CD4-positive, alpha-beta T cell treated with Interleukin-6 at 100 ng/mL for 8 hours (primary cell): ENCODE measurements around the gene SEMA3E.
"Not testable (repeated sequence)": the region's sequence is repeated elsewhere in the genome, so short reads cannot be mapped to it uniquely, and the experiment has no call there.

Experiments
- DNase-seq: peaks from one replicate; pipeline ENCODE4 v3.0.0-alpha.2; 2020; ENCODE audit warnings: mixed read lengths, low spot score

SEMA3E gene

DNA sequence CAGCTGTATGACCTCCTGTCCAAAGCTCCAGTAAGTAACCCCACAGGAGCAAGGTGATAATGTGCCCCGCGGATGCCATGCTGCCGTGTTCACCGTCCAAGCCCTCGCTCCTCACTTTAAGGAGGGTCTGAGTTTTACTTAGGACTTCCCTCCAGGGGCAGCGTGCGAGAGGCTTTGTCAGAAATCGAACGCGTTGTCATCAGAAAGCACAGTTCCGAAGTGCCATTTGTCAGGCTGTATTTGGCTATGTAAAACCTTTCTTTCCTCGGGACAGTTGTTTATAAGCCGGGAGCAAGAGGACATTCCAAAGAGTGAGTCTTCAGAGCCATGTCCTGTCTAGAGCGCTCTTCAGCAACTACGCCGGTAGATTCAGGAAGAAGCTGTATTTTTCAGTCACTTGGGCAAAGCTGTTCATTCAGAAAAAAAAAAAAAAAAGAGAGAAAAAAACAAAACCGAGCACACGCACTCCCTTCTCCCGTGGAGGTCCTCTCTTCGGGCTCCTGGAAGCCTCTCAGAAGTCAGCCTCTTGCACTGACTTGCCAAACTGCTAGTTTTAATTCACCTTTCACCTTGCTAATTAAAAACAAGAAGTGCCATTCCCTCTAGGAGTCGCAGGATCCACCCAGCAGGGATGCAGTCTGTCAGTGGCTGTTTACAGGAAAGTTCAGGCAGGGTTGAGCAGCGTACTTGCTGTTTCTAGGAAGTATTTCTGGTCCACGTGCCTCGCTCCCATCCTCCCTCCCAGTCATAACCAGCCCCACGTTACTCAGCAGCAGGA is at the start of gene SEMA3E:
TSS of gene SEMA3E (minus strand) at position 676 of the 778 bp plus-strand sequence.
- no peak for DNase-seq

DNA sequence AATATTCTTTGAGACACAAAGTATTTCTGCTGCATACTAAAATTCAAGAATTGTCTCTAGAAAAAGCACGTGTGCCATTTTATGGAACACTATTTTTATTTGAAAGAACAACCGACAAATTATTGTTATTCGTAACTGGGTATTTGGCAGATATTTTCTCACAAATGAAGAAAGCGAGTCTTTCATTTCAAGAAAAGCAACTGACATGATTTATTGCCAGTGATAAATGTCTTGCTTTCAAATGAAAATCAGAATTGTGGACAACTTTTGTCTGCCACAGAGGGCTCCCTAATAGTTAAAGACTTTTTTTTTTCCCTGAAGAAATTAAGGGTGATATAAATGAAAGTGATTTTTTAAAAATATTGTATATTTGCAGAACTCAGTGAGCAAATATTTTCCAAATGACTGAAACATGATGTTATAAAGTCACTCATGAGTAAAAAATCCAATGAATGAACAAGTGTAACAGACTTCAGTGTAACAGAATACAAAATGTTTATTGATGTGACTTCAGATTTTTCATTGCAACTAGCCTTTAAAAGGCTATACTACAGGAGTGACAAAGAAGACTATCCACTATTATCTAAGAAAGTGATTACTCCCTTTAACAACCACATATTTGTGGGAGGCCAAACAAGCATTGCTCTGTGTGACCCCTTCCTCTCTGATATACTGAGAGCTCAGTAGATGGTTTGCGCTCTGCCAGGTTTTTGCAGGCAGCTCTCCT is 49.0 kb upstream of the SEMA3E start:
- no peak for DNase-seq

DNA sequence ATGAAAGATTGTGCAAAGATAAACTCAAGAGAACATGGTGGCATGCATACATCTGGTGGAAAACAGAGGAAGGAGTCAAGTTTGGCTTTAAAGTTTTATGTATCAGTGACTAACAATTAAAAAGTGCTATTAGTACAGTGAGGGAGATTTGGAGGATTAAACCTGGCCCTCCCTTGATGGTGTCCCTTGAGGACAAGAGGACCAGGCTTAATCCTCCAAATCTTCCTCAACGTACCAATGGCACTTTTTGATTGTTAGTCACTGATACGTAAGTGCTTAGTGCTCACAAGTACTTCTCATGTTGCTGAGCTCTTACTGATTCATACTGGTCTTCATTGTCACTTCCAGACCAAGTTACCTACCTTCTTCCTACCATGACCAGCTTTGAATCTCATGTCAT is 47.2 kb upstream of the SEMA3E start:
- no peak for DNase-seq

DNA sequence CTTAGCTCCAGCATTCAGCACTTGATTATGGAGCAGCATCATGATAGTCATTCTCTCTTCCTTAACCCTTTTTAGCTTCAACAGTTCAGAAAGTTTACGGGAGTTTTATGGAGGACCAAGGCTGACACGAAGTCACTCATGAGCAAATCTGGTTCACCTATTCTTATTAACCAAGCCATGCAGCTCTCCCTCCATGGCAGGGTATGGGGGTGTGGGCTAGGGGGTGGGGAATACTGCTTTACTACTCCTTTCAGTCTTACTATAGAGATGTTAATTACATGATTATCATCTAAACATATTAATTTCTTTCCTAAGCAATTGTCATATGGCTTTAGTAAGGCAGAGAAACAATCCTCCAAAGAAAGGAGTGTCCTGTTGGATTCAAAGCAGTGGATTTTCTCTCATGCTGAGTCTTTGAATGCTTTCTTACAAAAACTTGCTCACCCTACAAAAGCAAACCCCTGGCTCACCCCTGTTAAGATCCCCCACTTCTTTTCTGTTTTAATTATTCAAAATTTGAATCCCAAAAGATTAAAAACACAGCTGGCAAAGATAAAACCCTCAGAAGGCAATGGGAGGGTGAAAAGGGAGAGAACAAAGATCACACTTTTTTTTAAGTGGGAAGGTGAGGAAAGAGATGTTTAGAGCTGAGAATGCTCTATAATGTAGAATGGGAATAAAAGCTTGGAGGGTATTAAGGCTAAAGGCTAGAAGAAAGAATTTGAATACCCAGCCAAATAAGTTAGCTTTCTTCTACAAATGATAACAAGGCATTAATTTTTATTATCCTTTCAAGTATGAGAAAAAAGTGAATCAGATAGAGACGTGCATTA is 46.4 kb upstream of the SEMA3E start:
- DNase-seq = no peak

DNA sequence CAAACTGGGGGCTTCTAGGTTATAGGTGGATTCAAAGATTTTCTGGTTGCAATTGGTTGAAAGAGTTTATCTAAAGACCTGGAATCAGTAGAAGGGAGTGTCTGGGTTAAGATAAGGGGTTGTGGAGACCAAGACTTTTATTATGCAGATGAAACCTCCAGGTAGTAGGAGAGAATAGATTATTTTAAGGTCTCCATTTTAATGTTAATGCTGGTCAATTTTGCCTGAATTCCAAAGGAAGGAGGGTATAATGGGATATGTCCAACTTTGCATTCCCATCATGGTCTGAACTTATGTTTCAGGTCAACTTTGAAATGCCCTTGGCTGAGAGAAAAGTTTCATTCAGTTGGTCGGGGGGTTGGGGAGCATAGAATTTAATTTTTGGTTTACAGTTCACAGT is 44.3 kb upstream of the SEMA3E start:
- no peak for DNase-seq

DNA sequence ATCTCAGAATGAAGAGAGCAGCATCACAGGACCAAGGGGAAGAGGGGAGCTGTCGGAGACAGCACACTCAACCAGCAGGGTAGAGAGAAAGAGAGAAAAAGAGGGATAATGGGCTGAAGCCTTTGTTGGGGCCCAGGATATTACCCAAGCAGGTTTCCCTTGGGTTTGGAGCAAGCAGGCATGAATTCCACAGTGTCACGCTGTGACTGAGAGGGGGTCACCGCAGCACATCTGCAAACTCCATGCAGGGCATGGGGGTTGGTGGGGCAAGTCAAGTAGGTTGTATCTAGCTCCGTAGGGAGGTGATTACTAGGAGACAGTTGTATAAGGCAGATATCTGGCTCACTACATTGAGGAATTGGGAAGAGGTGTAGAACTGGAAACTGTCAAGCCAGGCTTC is 42.2 kb upstream of the SEMA3E start:
- DNase-seq = no peak

DNA sequence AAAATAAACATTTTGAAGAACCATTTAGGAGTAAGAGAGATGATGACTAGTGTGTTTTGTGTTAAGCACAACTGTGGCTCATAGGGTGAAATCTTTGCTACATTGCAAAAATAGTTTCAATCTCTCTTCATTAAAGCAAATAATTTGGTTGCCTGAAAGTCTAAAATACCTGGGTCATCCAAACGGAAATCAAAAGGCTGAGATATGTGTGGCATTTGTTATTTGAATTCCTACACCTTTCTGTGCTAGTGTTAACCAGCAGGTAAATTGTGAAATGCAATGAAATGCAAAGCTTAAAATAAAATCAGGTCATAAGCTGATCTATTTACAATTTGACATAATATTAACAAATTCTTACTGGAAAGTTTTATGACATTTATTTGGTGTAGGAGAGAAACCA is 40.9 kb upstream of the SEMA3E start:
- DNase-seq = no peak

DNA sequence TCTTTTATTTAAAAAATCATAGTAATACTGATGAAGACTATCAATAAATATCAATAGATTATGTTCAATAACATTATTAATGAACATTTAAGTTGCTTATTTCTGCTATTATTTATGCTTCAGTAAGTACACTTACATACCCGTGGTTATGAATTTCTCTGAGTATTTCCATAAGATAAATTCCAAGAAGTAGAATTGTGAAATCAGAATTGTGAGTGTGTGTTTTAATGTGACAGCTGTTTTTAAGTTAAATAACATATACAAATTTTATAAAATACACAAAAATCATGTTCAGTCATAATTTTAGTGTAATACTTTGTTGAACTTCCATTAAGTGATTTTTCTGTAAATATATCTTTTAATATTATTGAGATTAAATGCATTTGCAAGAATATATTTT is 37.5 kb upstream of the SEMA3E start:
- no peak for DNase-seq

DNA sequence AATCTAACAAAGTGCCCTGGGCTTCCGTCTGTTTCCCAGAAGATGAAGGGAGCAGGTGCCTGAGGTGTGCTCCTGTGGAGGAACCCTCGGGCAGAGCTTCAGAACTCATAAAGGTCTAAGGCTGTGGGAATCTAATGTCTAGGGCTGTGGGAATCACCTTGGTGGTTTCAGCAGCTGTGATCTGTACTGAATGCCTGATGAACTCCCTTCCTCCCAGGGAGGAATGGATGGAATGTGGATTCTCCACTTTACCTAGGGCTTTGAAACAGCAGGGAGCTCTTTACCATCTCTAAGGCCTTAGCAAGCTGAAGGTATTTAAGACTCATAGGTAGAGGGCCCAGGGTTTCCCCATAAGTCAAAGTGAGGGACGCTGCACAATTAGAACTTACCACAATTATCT is 36.0 kb upstream of the SEMA3E start:
- no peak for DNase-seq

DNA sequence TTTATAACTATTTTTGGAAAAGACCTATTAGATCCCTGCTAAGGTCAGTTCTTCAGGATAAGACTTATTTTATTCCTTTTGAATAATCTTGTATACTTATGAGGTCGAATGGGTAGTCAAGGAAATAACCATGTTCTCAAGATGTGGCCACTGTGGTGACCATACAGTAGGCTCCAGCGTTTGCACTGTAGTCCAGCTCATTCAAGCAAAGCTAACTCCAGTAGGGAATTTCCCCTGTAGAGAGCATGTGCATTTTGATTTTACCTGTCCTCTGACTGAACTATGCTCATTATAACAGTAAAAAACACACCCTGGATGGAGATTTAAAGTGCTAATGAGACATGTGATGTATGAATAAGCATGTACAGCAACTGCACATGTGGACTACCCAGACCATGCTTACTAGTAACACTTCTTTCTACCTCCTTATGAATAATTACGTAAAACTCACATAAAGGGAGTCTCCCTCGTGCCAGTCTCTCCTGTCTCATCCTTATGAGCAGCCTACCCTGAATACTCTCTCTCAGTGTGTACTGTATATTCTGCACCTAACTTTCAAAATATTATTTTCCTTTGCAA is 32.4 kb upstream of the SEMA3E start:
- DNase-seq = no peak

DNA sequence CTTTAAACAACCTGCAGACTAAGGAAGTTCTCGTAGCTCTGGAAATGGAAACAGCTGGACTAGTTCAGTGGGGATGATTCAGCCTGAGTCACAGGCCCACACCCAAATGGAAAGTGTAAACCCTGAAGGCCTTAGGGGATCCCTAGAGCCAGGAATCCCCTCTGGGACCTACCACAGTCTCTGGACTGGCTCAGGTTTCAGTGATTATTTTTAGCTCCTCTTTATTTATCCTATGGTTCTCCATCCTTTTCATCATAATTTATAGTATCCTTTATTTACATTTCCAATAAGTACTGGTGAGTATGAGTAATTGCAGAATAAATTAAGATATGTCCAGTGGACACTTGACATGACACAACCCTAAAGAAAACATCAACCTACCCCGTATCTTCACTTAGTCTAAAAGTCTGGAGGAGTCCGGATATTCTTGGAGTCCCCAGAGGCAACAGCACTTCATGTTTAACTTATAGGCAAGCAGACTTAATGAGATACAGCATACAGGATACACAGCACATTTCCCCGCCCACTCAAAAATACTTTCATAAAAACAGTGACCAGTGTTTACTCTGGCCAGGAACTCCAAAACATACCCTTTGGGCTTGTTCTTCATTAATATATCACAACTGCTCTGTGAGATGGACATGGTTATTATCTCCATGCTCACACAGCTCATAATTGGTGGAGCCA is 28.4 kb upstream of the SEMA3E start:
- no peak for DNase-seq

DNA sequence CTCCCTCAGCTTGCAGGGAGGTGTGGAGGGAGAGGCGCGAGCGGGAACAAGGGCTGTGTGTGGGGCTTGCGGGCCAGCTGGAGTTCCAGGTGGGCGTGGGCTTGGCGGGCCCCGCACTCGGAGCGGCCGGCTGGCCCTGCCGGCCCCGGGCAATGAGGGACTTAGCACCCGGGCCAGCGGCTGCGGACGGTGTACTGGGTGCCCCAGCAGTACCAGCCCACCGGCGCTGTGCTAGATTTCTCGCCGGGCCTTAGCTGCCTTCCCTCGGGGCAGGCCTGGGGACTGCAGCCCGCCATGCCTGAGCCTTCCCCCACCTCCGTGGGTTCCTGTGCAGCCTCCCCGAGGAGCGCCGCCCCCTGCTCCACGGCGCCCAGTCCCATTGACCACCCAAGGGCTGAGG is 24.4 kb upstream of the SEMA3E start:
- DNase-seq = not testable (repeated sequence)

DNA sequence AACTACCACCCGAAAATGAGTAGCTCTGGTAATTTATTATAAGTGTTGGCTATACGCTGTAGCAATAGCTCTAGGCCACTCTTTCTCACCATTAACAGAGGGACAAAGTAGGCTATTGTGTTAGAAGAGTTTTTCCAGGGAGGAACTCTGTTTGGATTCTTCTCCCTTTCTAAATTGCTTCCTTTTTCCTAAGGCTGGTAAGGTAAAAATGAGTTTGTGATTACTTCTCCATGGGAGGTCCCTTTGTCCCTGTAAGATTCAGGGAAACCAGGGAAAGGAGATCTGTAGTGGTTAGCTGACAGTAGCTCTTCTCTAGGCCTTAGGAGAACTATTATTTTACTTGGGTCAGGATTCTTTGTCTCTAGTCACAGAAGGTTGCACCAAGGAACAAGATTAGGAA is 23.2 kb upstream of the SEMA3E start:
- DNase-seq = no peak

DNA sequence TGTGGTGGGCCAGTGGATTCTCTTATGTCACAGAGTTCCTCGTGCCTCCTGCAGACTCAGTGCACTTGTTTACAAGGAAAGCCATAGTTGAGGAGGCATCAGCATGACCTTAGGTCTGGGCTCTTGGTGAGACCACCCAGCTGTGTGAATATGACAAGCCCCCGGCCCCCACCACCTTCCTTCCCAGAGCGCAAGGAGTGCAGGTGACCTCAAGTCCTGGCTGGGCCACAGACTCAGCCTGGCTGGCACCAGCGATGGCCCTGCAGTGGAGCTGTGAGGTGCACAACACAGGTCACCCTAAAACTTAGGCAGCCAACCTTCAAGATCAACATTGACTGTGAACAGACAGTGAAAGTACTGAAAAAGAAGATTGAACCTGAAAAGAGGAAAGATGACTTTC is 14.2 kb upstream of the SEMA3E start:
- DNase-seq = no peak

DNA sequence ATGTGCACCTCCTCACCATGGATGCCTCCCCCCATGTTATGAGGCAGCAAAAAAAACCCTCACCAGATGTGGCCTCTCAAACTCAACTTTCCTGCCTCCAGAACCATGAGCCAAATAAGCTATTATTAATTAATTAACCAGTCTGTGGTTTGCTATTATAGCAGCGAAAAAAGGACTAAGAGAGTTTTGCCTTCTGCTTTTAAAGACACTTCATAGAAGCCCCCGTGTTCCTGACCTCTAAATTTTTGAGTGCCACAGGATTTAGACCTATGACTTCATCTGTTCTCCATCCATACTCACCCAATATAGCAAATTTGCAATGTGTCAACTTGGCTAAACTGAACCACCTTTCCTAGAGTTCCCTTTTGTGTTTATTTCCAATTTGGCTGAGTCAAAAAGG is 9.2 kb upstream of the SEMA3E start:
- DNase-seq = no peak

DNA sequence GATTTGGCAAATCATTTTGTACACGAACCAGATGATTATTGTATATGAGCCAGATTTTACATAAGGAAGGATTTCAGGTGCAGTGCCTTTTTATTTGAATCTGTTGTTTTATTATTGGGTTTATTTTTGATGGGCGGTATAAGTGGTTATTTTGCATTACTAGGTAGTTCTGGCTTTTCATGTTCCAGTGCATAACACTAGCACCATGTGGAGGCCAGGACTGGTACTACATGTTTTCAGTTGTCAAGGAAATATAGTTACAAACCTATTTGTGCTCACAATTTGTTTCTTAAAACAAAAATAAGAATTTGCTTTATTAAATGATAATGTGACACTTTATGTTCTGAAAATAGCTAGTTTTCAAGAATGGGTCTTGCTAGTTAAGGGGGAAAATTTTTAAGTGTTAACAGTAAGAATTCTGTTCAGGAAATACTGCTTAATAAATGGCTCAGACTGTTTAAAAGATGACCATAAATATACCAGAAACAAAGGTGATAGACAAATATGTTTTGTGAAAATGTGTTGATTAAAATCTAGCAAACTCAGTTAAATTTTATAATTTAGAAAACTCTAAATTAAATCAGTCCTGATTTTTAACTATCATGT is 7.1 kb upstream of the SEMA3E start:
- DNase-seq = no peak

DNA sequence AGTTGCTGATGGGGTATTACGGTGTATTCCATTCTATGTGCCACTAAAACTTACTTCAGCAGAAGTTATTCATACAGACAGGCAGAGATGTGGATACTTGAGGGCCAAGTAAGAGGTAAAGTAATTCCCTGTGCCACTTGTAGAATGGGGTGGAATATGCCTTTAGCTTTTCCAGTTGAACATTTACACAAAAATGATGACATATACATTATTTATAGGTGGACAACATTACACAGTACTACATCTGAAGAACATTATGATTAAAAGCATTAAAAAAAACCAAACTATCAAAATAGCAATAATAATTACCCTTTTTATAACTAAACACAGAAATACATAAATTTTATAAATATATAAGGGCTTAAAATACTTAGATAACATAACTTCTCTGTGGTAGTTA is 3.5 kb upstream of the SEMA3E start:
- no peak for DNase-seq

DNA sequence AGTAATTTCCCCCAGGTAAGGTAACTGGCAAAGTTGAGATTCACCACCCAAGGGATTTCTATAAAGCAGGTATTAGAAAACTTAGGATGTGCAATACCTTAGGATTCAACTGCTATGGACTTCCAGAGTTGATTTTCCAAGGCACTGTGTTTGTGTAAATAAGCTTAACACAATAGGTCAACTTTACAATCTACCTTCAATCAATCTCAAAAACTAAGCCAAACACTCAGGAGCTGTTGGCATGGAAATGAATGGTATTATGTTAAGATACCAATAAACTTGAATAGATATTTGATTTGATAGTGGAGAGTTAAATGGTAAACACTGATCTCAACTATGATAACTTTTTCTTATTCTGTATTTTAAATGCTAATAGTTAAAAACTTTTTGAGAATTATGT is 762 bp upstream of the SEMA3E start:
- no peak for DNase-seq

DNA sequence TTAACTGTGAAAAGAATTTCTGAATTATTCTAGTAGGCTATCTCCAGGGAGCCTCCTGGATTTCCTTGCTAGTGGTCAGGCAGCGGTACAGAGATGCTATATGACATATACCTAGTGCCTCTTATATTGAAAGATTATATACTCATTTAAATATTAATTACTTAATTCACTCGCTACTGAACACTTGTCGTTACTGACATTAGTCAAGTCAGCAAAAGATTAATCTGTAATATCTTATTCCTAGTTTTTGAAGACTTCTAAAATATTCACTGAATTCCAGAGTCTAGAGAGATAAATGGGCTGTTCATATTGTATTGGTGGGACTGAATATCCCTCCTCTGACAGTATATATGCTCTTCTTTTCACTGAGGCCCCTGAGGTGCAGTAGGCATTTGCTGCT is 2.9 kb downstream of the SEMA3E start:
- no peak for DNase-seq

DNA sequence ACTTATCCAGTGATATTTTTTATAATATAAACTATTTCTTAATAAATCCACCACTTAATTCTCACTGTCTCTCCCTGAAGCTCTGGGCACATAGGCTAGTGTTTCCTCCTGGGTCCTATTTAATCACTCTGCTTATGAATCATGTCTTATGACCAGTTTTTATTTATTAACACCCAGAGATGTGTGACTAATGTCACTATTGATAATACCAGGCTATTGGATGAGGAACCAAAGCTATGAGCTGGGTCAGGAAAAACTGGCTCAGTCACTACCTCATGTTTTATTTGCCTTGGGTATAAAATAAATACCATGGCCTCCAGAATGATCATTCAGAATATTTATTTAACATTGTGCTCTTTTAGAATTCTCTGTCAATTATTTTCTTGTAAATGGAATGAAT is 5.2 kb downstream of the SEMA3E start:
- DNase-seq = no peak

DNA sequence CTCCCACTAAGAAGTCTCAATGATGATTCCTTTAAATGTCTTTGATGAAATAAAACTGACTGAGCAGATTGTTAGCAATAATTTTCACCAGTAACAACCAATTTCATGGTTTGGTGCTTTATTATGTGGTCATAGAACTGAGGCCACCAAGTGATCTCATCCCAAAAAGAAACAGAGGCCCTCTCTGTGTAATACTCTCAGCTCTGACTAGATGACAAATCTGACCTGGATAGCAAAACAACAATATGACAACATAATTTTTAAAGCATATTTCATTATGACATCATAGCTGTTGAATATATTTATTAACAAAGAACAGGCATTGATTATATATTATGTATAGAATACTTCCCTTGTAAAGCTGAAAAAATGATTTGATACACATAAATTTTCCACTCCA is 5.9 kb downstream of the SEMA3E start:
- DNase-seq = no peak
